Measurements from ENCODE around the gene CDK5RAP1. TPM values are rescaled to one million over a fixed set of nuclear protein-coding genes. Genes with fewer than 3 reads are reported as not detected.

The CDK5RAP1 gene
- total and polyA plus RNA-seq, 2 of the 8 experiments (the other 6 are each of a cell fraction or from before 2014, with no cell fraction given), result 37.8 to 46.6 TPM

- H2BK5ac ChIP-seq (ENCODE audit: low read depth, low read length), result no peak overlapping the region
- no peak overlapping the region for H3K18ac ChIP-seq (ENCODE audit: extremely low read depth, low read length)
- H2BK120ac ChIP-seq (replicated peaks; ENCODE audit: low read depth, low read length), result no peak overlapping the region
- H3K36me3 ChIP-seq (ENCODE audit: control insufficient read depth in 2 of 4, insufficient read depth in 4 of 4, low read length in 3 of 4), result no peaks in the 10 kb centered on the region
- no peak overlapping the region for H3K4me2 ChIP-seq (ENCODE audit: insufficient read depth in 1 of 2, low read depth in 2 of 2, low read length in 2 of 2)
- 84% methylated on average over 14 of the region's 14 CpGs; no CpG with 5 or more reads in 1 of the 2 experiments for WGBS, 2 experiments (ENCODE audit: extremely low coverage in 1 of 2, insufficient coverage in 1 of 2, insufficient read length in 1 of 2, insufficient replicate concordance in 2 of 2, low coverage in 1 of 2, low lambda C conversion rate in 2 of 2, missing lambda C conversion rate in 1 of 2)
- ChIA-PET POLR2A (ENCODE audit: partially characterized antibody) (no interaction called here), CTCF (ENCODE audit: partially characterized antibody) (interaction anchor here (1.6 to 4.3 kb wide), 2 partner anchors 16 to 25 kb away, joined by 3 to 21 read pairs; no protein-coding TSS in a partner anchor)
- no peaks in the 10 kb centered on the region for H3K79me1 ChIP-seq (ENCODE audit: low read depth, low read length)
- H3K14ac ChIP-seq (ENCODE audit: insufficient read length), result no peak overlapping the region
- no peaks in the 10 kb centered on the region for H3K9me3 ChIP-seq (ENCODE audit: insufficient read depth in 2 of 2, low read depth in 1 of 2, low read length in 1 of 2)
- no peaks in the 10 kb centered on the region for H3K4me1 ChIP-seq (replicated peaks in 1 of 4; ENCODE audit: control insufficient read depth in 3 of 4, insufficient read depth in 4 of 4, low read length in 3 of 4)
- H4K8ac ChIP-seq (ENCODE audit: extremely low read depth, insufficient read depth, low read length), result no peak overlapping the region
- H3K9ac ChIP-seq (replicated peaks in 1 of 4; ENCODE audit: extremely low read depth in 1 of 4, low read depth in 3 of 4, low read length in 3 of 4), result no peak overlapping the region
- H3K27ac ChIP-seq (ENCODE audit: low read depth, low read length), result no peak overlapping the region
- DNase-seq (ENCODE audit: low read depth in 1 of 2, low spot score in 2 of 2), result no peak
- no peaks in the 10 kb centered on the region for H4K20me1 ChIP-seq (replicated peaks in 1 of 2; ENCODE audit: control insufficient read depth in 1 of 2, insufficient read depth in 2 of 2, low read length in 2 of 2)
- H2BK20ac ChIP-seq (ENCODE audit: low read length), result no peak overlapping the region
- H2AFZ ChIP-seq (ENCODE audit: low read length), result no peak overlapping the region
- H3K23ac ChIP-seq (ENCODE audit: insufficient read length), result no peak overlapping the region
- no peak overlapping the region for H4K91ac ChIP-seq (replicated peaks; ENCODE audit: insufficient read length, low read length)
- no peak overlapping the region for H3K56ac ChIP-seq (replicated peaks; ENCODE audit: insufficient read length, low read depth, low read length)
- H3K79me2 ChIP-seq (ENCODE audit: control insufficient read depth in 1 of 2, insufficient read depth in 2 of 2, low read length in 2 of 2), result no peaks in the 10 kb centered on the region
- no peak overlapping the region for H2BK12ac ChIP-seq (ENCODE audit: low read depth, low read length)
- no peak overlapping the region for H2BK15ac ChIP-seq (ENCODE audit: low read length)
- FAIRE-seq, result no peak
- H3K4ac ChIP-seq (replicated peaks; ENCODE audit: insufficient read length, low read depth, low read length), result no peak overlapping the region
- no peaks in the 10 kb centered on the region for H3K23me2 ChIP-seq (ENCODE audit: low read depth, low read length)
- no peak overlapping the region for H4K5ac ChIP-seq (ENCODE audit: insufficient read length, low read depth, low read length)
- H2AK5ac ChIP-seq (ENCODE audit: low read depth, low read length), result no peak overlapping the region
- H3K4me3 ChIP-seq (ENCODE audit: extremely low read depth in 1 of 4, insufficient read depth in 2 of 4, low read depth in 3 of 4, low read length in 4 of 4), result no peak overlapping the region
- H3K27me3 ChIP-seq (replicated peaks in 1 of 4; ENCODE audit: control insufficient read depth in 3 of 4, extremely low read depth in 1 of 4, insufficient read depth in 3 of 4, low read length in 3 of 4), result no peaks in the 10 kb centered on the region; a peak in 2 of 7 replicates
- TF ChIP-seq E2F6 (IDR thresholded peaks at IDR 0.05), result no peak
- no peak for TF ChIP-seq RAD21 (IDR thresholded peaks at IDR 0.05 in 1 of 2, conservative IDR thresholded peaks at IDR 0.05 in 1 of 2; ENCODE audit: low read depth in 2 of 2, low read length in 2 of 2)
- TF ChIP-seq TAF1 (IDR thresholded peaks at IDR 0.05; ENCODE audit: low read depth, low read length), result no peak
- no peak for TF ChIP-seq RXRA (IDR thresholded peaks at IDR 0.05; ENCODE audit: insufficient read depth, low read depth, low read length)
- no peak for TF ChIP-seq TCF12 (IDR thresholded peaks at IDR 0.05; ENCODE audit: low read depth, low read length)
- no peak for TF ChIP-seq GTF2F1 (IDR thresholded peaks at IDR 0.05; ENCODE audit: borderline replicate concordance, low read depth, low read length)
- no peak for TF ChIP-seq CEBPB (IDR thresholded peaks at IDR 0.05; ENCODE audit: low read depth, low read length)
- TF ChIP-seq POU5F1 (IDR thresholded peaks at IDR 0.05; ENCODE audit: low read depth, low read length), result no peak
- TF ChIP-seq KDM1A (IDR thresholded peaks at IDR 0.05; ENCODE audit: borderline replicate concordance, low read length), result no peak
- TF ChIP-seq HDAC6 (IDR thresholded peaks at IDR 0.05; ENCODE audit: low read depth, low read length), result no peak
- TF ChIP-seq SRF (IDR thresholded peaks at IDR 0.05; ENCODE audit: low read depth, low read length), result no peak
- TF ChIP-seq SAP30 (IDR thresholded peaks at IDR 0.05; ENCODE audit: insufficient read depth, insufficient replicate concordance, low read length), result no peak
Measured at GRCh38 chr20:33317424-33318095, 83.8 kb downstream of the CDK5RAP1 start.

All from H1 (cell line).